WTC11 (cell line): ENCODE measurements around the gene GRP. TPM values are rescaled to one million over a fixed set of nuclear protein-coding genes. Genes with fewer than 3 reads are reported as not detected.

Experiments used
- ATAC-seq: fragments of 200-7000 bp; cut with Tn5 transposase; 2 replicates; pipeline ENCODE4 v1.10.0; 2021; ENCODE audit warnings: mild to moderate bottlenecking, moderate library complexity
- CTCF ChIA-PET: fragments of 300-600 bp; sonication (Branson Sonifier 250); formaldehyde crosslinking; loops from one replicate; lab custom pipeline; 2021; ENCODE audit warnings: antibody characterized with exemption; lab: Charles Lee
- POLR2A ChIA-PET: fragments of 350-600 bp; sonication (Branson Sonifier 250); formaldehyde crosslinking; loops from one replicate; lab custom pipeline; 2021; ENCODE audit warnings: antibody characterized with exemption; lab: Charles Lee
- DNase-seq: peaks from one replicate; pipeline ENCODE4 v3.0.0; 2021; ENCODE audit warnings: low spot score
- H3K27ac Mint-ChIP-seq: 2 replicates; pipeline ENCODE4 v1.8.0; 2021; ENCODE audit warnings: mixed read lengths
- H3K27me3 Mint-ChIP-seq: 2 replicates; pipeline ENCODE4 v1.8.0; 2021; ENCODE audit warnings: low read depth, mild to moderate bottlenecking, moderate library complexity, mixed read lengths
- H3K36me3 Mint-ChIP-seq: 2 replicates; pipeline ENCODE4 v1.8.0; 2021; ENCODE audit warnings: mixed read lengths
- H3K4me1 Mint-ChIP-seq: 2 replicates; pipeline ENCODE4 v1.8.0; 2022; ENCODE audit warnings: mixed read lengths
- H3K4me3 Mint-ChIP-seq: 2 replicates; pipeline ENCODE4 v1.8.0; 2021; ENCODE audit warnings: mild to moderate bottlenecking, moderate library complexity, mixed read lengths
- H3K9me3 Mint-ChIP-seq: 2 replicates; pipeline ENCODE4 v1.8.0; 2021; ENCODE audit warnings: mixed read lengths
- CBFB ChIP-seq: sonication (generic); formaldehyde crosslinking; IDR thresholded peaks from 2 replicates; pipeline ENCODE4 v1.8.1; 2022; ENCODE audit warnings: mild to moderate bottlenecking, low read depth, missing genetic modification reagents
- ELF4 ChIP-seq: sonication (generic); formaldehyde crosslinking; IDR thresholded peaks from 2 replicates; pipeline ENCODE4 v1.8.1; 2022; ENCODE audit warnings: low read depth, mild to moderate bottlenecking, moderate library complexity, missing genetic modification reagents
- GABPB1 ChIP-seq: sonication (generic); formaldehyde crosslinking; IDR thresholded peaks from 2 replicates; pipeline ENCODE4 v1.8.1; 2023; ENCODE audit warnings: mild to moderate bottlenecking, missing genetic modification reagents
- GTF2I ChIP-seq: fragments of 250-450 bp; sonication (Bioruptor Pico); conservative IDR thresholded peaks from 2 replicates; pipeline ENCODE4 v1.4.0; 2021; ENCODE audit warnings: mild to moderate bottlenecking
- NR3C1 ChIP-seq: sonication (generic); formaldehyde crosslinking; conservative IDR thresholded peaks from 2 replicates; pipeline ENCODE4 v1.8.1; 2023; ENCODE audit warnings: low read depth, mild to moderate bottlenecking, missing genetic modification reagents
- PRRX2 ChIP-seq: fragments of 250-450 bp; sonication (Bioruptor Pico); IDR thresholded peaks from 2 replicates; pipeline ENCODE4 v1.8.0; 2021; ENCODE audit warnings: mild to moderate bottlenecking
- RELA ChIP-seq: sonication (generic); formaldehyde crosslinking; IDR thresholded peaks from 2 replicates; pipeline ENCODE4 v1.8.1; 2022; ENCODE audit warnings: missing genetic modification reagents, mild to moderate bottlenecking, borderline replicate concordance
- RORB ChIP-seq: fragments of 250-450 bp; sonication (Bioruptor Pico); IDR thresholded peaks from 2 replicates; pipeline ENCODE4 v1.9.0; 2021; ENCODE audit warnings: mild to moderate bottlenecking
- TEAD1 ChIP-seq: sonication (generic); formaldehyde crosslinking; IDR thresholded peaks from 2 replicates; pipeline ENCODE4 v1.8.0; 2022; ENCODE audit warnings: mild to moderate bottlenecking, missing genetic modification reagents
- TP53 ChIP-seq: sonication (generic); formaldehyde crosslinking; IDR thresholded peaks from 2 replicates; pipeline ENCODE4 v1.8.1; 2023; ENCODE audit warnings: mild to moderate bottlenecking, missing genetic modification reagents
- ZNF416 ChIP-seq: fragments of 250-450 bp; sonication (Bioruptor Pico); IDR thresholded peaks from 2 replicates; pipeline ENCODE4 v1.9.0; 2021; ENCODE audit warnings: mild to moderate bottlenecking, inconsistent platforms
- total RNA-seq: library from RNA; stranded (reverse); gene quantifications from 3 replicates; pipeline ENCODE4 v1.2.3, GENCODE V29; 2021
- TF ChIP-seq, protein P1 (sequence below): sonication (generic); formaldehyde crosslinking; IDR thresholded peaks from 2 replicates; pipeline ENCODE4 v1.8.0; 2022; ENCODE audit warnings: mild to moderate bottlenecking, missing genetic modification reagents
- TF ChIP-seq, protein P2 (sequence below): sonication (generic); formaldehyde crosslinking; IDR thresholded peaks from 2 replicates; pipeline ENCODE4 v1.8.0; 2022; ENCODE audit warnings: mild to moderate bottlenecking, missing genetic modification reagents
- TF ChIP-seq, protein P3 (sequence below): sonication (generic); formaldehyde crosslinking; IDR thresholded peaks from 2 replicates; pipeline ENCODE4 v1.8.1; 2022; ENCODE audit warnings: mild to moderate bottlenecking, moderate library complexity, missing genetic modification reagents
- TF ChIP-seq, protein P4 (sequence below): sonication (generic); formaldehyde crosslinking; conservative IDR thresholded peaks from 2 replicates; pipeline ENCODE4 v1.8.1; 2023; ENCODE audit warnings: mild to moderate bottlenecking, low read depth, missing genetic modification reagents, moderate library complexity
- TF ChIP-seq, protein P5 (sequence below): sonication (generic); formaldehyde crosslinking; IDR thresholded peaks from 2 replicates; pipeline ENCODE4 v1.8.1; 2023; ENCODE audit warnings: mild to moderate bottlenecking, moderate library complexity, missing genetic modification reagents

Gene GRP
- total RNA-seq, 1 experiment from 2014 or later = 0.22 TPM

DNA sequence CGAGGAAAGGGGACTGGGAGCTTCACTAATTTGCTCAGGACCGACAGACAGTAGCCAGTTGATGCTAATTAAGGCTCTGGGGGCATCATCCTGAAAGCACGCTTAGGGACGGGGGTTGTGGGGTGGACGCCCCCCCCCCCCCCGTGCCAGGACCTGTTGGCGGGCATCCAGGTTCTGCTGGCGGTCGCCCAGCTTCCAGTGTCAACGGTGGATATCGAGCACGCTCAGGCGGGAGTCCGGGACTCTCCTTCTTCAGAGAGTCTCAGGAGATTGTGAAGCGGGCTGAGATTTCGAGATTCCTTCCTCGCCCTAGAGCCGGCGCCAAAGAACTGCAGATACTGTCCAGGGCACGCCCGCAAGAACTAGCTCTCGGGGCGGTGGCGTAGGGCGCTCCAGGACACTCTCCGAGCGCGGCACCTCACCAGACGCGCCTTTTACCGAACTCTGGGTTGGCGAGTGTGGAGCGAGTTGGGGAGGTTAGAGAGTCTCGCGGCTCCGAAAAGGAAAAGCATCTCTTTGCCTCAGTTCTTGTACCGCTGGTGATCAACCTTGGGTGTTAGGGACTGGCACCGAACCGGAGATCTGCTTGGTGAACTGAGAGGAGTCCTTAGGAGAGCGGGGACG lies 47.7 kb downstream of the GRP start:
- DNase-seq = peak; percentile 53
- Mint-ChIP-seq H3K36me3 (no peaks in the 10 kb centered on the region), H3K4me3 (peak overlapping the region; percentile 69), H3K27ac (no peak overlapping the region), H3K9me3 (no peaks in the 10 kb centered on the region), H3K27me3 (peaks cover 98% of the 10 kb centered on the region), H3K4me1 (peaks cover 65% of the 10 kb centered on the region)
- CTCF ChIA-PET = interaction anchor here (1.1 to 4.9 kb wide), 6 partner anchors 18 to 499 kb away, joined by 4 to 45 read pairs (median 18); partner anchors contain the start of genes GRP and SEC11C
- POLR2A ChIA-PET = interaction anchor here (1.8 kb wide), 1 partner anchor 134 kb away, joined by 5 read pairs; no protein-coding TSS in a partner anchor
- ATAC-seq = peak; percentile 0; the same call in 1 of the 2 replicates
- TF ChIP-seq ELF4 (CRISPR knock-in tag) (no peak), RELA (no peak), RORB (CRISPR knock-in tag) (no peak), PRRX2 (CRISPR knock-in tag) (no peak), CBFB (CRISPR knock-in tag) (no peak), GABPB1 (CRISPR knock-in tag) (no peak), GTF2I (CRISPR knock-in tag) (no peak), ZNF416 (no peak), NR3C1 (CRISPR knock-in tag) (no peak), TP53 (CRISPR knock-in tag) (no peak)
- TF ChIP-seq, protein P1, sequence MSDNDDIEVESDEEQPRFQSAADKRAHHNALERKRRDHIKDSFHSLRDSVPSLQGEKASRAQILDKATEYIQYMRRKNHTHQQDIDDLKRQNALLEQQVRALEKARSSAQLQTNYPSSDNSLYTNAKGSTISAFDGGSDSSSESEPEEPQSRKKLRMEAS (CRISPR knock-in tag) = no peak
- TF ChIP-seq, protein P2, sequence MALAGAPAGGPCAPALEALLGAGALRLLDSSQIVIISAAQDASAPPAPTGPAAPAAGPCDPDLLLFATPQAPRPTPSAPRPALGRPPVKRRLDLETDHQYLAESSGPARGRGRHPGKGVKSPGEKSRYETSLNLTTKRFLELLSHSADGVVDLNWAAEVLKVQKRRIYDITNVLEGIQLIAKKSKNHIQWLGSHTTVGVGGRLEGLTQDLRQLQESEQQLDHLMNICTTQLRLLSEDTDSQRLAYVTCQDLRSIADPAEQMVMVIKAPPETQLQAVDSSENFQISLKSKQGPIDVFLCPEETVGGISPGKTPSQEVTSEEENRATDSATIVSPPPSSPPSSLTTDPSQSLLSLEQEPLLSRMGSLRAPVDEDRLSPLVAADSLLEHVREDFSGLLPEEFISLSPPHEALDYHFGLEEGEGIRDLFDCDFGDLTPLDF (CRISPR knock-in tag) = no peak
- TF ChIP-seq, protein P3, sequence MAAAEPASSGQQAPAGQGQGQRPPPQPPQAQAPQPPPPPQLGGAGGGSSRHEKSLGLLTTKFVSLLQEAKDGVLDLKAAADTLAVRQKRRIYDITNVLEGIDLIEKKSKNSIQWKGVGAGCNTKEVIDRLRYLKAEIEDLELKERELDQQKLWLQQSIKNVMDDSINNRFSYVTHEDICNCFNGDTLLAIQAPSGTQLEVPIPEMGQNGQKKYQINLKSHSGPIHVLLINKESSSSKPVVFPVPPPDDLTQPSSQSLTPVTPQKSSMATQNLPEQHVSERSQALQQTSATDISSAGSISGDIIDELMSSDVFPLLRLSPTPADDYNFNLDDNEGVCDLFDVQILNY = no peak
- TF ChIP-seq, protein P4, sequence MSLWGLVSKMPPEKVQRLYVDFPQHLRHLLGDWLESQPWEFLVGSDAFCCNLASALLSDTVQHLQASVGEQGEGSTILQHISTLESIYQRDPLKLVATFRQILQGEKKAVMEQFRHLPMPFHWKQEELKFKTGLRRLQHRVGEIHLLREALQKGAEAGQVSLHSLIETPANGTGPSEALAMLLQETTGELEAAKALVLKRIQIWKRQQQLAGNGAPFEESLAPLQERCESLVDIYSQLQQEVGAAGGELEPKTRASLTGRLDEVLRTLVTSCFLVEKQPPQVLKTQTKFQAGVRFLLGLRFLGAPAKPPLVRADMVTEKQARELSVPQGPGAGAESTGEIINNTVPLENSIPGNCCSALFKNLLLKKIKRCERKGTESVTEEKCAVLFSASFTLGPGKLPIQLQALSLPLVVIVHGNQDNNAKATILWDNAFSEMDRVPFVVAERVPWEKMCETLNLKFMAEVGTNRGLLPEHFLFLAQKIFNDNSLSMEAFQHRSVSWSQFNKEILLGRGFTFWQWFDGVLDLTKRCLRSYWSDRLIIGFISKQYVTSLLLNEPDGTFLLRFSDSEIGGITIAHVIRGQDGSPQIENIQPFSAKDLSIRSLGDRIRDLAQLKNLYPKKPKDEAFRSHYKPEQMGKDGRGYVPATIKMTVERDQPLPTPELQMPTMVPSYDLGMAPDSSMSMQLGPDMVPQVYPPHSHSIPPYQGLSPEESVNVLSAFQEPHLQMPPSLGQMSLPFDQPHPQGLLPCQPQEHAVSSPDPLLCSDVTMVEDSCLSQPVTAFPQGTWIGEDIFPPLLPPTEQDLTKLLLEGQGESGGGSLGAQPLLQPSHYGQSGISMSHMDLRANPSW (CRISPR knock-in tag) = no peak

DNA sequence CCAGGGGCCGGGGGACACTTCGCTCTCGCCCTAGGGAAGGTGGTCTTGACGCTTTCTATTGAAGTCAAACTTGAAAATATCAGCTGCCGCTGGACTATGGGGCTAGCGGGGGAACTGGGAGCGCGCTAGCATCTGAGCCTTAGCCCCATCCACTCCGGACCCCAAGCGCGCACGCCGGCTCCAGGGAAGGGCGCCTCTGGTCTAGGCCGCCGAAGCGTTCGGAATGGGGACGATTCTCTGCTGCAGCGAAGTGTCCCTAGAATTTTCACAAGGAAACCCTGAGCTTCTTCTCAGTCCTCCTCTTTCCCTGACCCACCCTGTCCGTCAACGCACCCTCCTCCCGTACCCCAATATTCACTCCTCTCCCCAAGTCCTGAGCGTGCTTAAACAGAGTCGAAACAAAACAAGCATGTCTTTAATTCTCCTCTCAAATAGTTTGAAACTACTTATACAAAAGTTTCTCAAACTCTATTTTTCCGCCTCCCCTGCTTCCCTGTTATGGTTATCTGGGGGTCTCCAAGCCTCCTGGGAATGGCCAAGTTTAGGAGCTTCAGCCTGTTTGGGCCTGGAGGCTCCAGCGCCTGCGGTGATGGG lies 48.3 kb downstream of the GRP start:
- no peak overlapping the region for H3K27ac Mint-ChIP-seq
- TF ChIP-seq, protein P5, sequence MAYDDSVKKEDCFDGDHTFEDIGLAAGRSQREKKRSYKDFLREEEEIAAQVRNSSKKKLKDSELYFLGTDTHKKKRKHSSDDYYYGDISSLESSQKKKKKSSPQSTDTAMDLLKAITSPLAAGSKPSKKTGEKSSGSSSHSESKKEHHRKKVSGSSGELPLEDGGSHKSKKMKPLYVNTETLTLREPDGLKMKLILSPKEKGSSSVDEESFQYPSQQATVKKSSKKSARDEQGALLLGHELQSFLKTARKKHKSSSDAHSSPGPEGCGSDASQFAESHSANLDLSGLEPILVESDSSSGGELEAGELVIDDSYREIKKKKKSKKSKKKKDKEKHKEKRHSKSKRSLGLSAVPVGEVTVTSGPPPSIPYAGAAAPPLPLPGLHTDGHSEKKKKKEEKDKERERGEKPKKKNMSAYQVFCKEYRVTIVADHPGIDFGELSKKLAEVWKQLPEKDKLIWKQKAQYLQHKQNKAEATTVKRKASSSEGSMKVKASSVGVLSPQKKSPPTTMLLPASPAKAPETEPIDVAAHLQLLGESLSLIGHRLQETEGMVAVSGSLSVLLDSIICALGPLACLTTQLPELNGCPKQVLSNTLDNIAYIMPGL (CRISPR knock-in tag) = peak; percentile 2; the same call in 1 of the 2 replicates
- no peak for TF ChIP-seq TEAD1 (CRISPR knock-in tag)
- peaks cover 97% of the 10 kb centered on the region for H3K27me3 Mint-ChIP-seq
- ChIA-PET CTCF (interaction anchor here (1.1 to 4.9 kb wide), 7 partner anchors 18 to 500 kb away, joined by 4 to 45 read pairs (median 6); partner anchors contain the start of genes GRP and SEC11C), POLR2A (interaction anchor here (1.8 kb wide), 1 partner anchor 134 kb away, joined by 5 read pairs; no protein-coding TSS in a partner anchor)
- ATAC-seq (no peak), DNase-seq (no peak)
- H3K36me3 Mint-ChIP-seq = no peaks in the 10 kb centered on the region
- H3K4me3 Mint-ChIP-seq = peak overlapping the region; percentile 69
- H3K4me1 Mint-ChIP-seq = peaks cover 65% of the 10 kb centered on the region
- no peaks in the 10 kb centered on the region for H3K9me3 Mint-ChIP-seq
